ENCODE results near the gene LCA5L.
A peak's percentile ranks its signal among the peaks of the same experiment; 100 is the strongest.
"Not testable (repeated sequence)": the region's sequence is repeated elsewhere in the genome, so short reads cannot be mapped to it uniquely, and the experiment has no call there.

The LCA5L gene

DNA sequence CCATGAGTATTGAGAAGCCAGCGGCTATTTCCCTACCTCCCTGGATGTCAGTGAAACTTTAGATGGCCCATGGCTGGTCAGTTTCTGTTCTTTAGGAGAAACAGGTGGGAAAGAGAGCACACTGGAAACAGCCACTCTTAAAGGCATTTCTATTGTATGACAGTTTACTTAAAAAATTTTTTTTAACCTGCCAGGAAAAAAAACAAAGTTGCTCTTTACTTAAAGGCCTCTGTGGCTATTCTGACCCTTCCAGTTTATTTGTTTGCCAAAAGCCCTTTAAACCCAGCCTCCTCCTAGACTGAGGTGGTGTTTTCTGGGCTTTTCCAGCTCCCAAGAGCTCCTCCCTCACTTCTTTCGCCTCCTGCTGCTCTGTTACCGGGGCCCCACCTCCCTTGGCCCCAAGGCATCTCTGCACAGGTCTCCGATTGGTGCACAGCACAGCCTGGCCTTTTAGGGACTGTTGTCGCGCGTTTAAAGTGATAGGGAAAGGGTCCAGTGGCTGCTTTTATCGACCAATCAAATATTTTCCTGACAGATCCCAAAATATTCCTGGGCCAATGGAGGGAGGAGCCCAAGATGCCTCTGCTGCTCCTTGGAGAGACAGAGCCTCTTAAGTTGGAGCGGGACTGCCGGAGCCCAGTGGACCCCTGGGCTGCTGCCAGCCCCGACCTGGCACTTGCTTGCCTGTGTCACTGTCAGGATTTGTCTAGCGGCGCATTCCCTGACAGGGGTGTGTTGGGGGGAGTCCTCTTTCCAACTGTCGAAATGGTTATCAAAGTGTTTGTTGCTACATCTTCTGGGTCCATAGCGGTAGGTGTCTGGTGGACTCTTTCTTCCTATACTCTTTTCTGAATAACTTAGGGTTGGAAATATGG, 6.0 kb upstream of the LCA5L start, which contains the start of gene SH3BGR:
Gene SH3BGR, plus strand, starts transcription at position 639 of the 875 bp plus-strand sequence. Its CDS starts 127 bp downstream, at position 766.
- no peak for DNase-seq (ENCODE audit: low read depth in 2 of 2)

DNA sequence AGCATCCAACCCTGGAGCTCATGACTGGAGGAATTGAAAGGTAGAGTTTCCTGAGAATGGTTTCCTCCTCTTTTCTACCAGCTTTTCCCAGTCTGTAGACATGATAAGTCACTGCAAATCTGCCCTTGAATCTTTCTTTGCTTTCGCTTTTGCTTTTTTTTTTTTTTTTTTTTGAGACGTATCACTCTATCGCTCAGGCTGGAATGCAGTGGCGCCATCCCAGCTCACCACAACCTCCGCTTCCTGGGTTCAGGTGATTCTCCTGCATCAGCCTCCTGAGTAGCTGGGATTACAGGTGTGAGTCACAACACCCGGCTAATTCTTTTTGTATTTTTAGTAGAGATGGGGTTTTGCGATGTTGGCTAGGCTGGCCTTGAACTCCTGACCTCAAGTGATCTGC, 1.7 kb upstream of the LCA5L start:
- DNase-seq (ENCODE audit: low read depth in 2 of 2) = no peak

DNA sequence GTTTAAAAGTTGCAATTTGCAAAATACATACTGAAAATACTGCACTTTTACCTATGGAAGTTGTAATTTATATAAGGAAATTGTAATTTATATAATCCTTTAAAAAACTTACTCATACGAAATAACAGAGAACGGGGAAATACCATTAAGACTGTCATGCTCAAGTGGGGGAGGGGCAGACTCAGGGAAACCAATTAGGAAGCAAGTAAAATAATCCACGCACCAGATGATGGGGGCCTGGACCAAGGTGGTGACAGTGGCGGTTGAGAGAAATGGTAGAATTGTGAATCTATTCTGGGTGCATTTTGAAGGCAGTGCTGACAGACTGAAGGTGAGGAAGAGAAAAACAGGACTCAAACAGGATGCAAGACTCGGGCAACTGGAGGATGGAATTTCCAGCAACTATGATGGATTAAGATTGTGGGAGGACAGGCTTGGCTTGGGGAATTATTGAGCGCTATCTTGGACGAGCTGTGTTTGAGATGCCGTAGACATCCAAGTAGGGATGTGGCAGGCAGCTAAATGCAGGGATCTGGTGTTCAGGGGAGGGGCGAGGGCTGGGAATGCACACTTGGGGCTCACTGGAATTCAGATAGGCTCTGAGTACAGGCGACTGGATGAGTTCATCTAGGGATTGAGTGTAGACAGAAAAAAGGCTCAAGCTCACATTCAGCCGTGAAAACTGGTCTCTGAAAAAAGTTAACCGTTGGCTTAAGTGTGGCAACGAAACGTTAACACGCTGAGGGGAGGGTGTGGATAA, 977 bp downstream of the LCA5L start:
- DNase-seq (ENCODE audit: low read depth in 2 of 2) = no peak

DNA sequence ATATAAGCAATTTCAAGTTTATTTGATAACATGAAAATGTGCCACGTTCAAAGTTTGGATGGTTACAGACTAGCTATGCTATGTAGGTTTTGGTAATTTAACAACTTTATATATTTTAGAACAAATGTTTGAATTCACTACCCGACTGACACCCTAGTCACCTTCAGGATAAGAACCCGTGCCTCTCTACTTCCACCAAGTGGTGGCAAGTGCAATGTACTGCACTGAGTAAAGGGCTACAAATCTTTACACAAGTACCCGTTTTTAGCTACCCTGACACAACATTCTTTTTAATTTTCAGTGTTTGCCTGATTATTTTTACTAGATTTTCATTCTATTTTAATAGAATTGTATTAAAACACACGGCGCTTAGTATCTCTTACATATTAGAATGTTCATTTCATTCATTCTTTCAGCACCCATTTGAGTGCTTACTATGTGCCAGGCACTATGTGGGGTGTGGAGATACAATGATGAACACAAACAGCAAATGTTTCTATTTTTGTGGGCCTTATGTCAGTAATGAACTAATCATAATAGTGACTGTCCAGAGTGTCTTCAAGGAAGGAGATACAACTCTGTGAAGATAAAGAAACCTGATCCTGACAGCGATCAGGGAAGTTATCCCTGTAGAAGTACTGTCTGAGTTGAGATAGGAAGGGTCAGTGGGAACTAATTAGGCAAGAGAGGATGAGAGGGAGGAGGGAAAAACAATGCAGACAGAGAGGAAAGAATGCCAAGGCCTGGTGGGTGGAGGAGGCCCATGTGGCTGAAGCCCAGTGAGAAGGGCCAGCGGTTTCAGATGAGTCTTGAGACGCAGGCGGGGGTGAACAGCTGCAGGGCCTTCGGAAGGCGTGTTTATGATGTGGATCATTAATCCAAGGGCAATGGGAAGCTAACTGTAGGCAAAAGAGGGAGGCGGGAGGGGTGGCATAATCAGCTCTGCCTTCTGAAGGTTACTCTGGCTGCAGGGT, 3.8 kb downstream of the LCA5L start:
- DNase-seq (ENCODE audit: low read depth in 2 of 2) = no peak

DNA sequence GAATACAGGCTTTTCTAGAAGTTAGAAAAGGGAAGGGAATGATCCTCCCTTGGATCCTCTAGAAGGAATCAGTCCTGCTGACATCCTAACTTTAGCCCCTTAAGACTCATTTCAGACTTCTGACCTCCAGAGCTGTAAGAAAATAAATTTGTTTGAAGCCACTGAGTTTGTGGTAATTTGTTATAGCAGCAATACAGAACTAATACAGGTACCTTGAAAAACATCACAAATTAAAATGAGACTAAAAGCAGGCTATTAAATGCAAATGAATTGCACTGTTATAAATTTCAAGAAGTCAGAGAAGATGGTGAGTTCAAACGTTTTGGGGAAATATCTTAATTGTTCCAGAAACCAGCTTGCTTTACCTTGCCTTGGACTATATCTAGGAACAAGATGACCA, 6.3 kb downstream of the LCA5L start:
- no peak for DNase-seq (ENCODE audit: low read depth in 2 of 2)

DNA sequence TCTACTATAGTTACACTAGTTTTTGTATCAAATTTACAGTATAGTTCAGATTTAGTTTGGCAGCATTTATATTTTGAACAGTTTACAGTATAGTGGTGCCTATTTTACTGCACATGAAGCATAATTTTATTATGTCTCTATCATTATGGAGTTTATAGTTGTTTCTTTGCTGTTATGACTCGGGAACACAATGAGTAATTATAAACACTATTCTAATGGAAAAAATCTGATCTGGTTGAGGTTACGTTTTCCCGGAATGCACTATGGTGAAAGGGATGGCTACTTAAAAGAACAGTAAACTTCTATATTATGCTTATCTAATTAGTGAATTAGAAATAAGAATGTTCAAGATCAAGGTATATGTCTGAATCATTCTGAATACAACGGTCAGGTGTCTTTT, 10.6 kb downstream of the LCA5L start:
- DNase-seq (ENCODE audit: low read depth in 2 of 2) = no peak

DNA sequence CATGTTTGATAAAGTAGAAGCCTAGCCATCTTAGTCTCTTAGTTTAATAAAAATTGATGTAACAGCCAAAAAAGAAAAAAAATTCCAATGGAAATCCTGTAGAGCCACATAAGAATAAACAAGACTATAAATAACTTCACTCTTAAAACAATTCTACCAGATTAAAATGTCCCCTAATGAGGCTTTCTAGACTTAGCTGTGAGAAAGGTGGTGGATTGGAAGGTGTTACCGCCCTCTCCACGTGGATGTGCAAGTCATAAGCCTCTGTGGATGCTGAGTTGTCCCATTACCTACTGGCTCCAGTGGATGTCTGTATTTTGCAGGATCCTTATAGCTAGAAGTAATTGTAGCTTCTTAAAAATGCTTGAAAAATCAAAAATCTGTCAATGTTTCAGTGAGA, 14.6 kb downstream of the LCA5L start:
- no peak for DNase-seq (ENCODE audit: low read depth in 2 of 2)

DNA sequence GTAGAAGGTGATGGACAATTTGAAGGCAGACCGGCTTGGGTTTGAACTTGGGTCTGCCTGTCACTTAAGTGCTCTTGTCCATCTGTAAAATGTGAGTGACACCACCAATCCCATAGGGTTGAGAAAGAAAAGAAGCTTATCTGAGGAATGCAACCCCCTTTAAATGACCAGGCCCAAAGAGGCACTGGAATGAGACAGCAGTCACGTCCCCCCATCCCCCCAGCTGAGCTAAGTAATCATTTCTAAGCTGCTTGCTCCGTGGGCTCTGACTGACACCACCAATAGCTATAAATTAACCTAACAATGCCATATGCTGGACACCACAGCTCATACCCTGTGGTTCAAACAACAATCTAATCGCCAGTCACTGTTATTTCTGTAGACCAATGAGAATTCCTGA, 15.1 kb downstream of the LCA5L start:
- DNase-seq (ENCODE audit: low read depth in 2 of 2) = no peak

DNA sequence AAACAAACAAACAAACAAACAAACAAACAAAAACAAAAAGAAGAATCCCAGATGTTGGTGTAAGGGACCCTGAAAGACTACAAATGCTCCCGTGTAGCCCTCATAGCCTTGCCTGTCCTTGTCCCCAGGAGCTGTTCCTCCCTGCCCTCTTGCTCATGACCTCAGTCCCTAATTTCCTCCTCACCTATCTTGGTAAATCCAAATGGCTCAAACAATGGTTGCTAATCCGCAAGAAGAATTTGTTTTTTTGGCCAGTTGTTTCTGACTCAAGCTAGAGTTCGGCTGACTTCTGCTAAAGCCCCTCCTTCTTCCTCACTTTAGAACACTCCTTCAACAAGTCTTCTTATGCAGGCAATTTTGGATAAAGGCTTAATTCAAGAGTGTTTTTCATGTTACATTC, 15.6 kb downstream of the LCA5L start:
- DNase-seq (ENCODE audit: low read depth in 2 of 2) = no peak

DNA sequence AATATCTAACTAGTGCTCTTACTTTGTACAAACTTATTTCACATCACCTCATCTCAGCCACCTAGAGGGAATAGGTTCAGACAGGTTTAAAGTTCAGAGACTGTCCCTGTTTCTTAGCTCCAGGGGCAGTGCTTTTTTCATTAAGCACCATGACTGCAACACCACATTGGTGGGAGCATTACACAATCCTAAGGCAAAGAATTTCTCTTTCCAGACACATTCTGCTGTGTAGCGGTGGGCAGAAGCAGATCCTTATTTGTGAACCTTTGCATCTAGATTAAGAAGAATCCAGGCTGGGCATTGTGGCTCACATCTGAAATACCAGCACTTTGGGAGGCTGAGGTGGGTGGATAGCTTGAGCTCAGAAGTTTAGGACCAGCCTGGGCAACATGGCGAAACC, 16.1 kb downstream of the LCA5L start:
- no peak for DNase-seq (ENCODE audit: low read depth in 2 of 2)

DNA sequence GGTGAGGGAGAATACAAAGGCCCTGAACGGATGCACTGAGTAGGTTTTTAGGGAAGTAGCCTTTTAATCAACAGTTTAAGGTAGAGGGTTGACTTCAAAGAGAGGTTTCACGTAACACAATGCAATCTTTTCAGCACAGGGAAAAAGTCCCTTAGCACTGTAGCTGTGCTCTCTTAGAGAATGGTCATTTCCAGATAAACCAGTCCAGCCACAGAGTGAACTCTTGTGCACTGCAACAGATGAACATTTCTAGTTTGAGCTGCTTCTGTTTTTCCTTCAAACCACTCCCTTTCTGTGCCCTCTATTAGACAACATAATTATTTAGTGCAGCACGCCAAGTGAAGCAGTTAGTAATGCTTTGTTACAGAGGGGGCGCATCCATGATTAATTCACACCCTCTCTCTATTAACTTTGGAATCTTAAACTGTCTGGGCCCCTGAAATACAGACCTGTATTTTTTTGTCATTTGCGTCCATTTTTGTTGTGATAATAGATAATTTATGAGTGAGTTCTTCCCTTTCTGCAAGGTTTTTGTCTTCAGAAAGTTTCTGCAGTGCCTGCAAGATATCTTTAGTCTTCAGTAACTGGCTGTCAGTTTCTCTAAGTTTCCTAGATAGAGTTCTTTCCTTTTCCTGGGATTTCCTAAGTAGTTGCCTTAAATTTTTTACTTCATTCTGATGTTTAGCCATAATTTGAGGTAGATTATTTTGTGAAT, 22.9 kb downstream of the LCA5L start:
- DNase-seq (ENCODE audit: low read depth in 2 of 2) = no peak

DNA sequence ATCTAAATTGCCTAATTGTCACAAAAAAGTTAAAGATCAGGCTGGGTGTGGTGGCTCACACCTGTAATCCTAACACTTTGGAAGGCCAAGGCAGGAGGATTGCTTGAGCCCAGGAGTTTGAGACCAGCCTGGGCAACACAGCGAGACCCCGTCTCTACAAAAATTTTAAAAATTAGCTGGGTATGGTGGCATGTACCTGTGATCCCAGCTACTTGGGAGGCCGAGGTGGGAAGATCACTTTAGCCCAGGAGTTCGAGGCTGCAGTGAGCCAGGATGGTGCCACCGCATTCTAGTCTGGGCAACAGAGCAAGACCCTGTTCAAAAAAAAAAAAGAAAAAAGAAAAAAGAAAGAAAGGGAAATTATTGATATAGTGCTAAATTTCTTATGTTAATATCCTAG, 26.4 kb downstream of the LCA5L start:
- not testable (repeated sequence) for DNase-seq (ENCODE audit: low read depth in 2 of 2)

DNA sequence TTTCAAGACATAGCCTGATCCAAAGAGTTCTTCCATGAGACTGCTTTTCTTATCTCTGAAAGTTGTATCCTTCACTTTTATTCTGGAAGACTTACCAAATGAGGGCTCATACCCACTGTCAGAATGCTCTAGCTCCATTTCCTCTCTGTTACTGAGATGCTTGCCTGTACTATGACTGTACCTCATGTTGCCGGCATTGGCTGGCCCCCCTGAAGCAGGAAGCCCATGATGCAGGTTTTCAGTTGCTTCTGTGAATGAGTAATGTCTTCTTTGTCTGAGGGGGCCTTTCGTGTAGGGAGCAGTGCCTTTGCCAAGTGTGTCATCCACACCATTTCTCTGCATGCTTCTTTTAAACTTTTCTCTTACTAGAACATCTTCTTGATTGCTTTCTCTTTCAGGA, 39.5 kb downstream of the LCA5L start:
- no peak for DNase-seq (ENCODE audit: low read depth in 2 of 2)

DNA sequence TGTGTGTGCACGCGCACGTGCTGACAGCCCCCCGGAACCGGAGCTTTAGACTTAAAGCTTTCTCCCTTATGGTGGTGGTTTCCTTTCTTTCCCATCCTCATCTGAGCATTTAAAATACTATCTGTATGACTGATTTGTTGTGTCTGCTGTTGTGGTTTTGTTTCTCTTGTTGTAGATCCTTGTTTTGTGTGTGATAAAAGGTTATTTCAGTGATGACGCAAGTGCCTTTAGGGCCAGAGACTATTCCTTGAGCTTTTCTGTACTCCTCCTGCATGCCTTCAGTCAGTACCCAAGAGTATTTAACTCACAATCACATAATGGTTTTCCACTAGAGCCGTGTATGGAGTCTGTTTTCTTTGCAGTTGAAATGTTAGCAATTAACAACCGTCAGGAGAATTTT, 45.4 kb downstream of the LCA5L start:
- DNase-seq (ENCODE audit: low read depth in 2 of 2) = no peak

DNA sequence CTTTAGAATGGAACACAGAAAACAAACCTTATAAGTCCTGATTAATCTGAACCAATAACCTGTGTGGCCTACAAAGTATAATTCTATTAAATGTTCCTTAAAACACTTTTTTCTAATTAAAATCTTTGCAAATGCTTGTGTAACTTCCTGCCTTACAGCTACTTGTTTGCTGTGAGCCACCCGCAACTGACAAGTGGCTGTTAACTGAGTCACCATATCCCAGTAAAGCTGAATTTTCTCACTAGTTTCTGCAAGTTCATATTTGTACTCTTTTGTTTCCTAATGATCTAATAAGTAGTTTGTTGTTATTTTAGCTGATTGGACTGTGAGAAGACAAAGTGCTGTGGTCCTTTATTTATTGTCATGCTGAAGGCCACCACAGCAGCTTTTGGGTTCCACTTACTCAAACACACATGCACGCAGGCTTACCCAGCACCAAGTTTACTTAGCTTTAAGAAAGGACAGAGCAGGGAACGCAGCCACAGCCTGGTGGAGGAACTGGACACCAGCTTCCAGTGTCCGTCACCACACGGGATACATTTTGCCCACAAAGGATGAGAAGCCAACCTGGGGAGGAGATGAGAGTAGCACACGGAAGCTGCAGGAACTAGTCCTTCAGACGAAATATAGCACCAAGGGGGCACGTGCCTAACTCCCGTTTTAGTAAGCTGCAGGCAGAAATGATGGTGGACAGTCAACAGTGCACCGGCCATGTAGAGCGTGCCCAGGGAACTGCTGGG, 47.8 kb downstream of the LCA5L start:
- no peak for DNase-seq (ENCODE audit: low read depth in 2 of 2)

DNA sequence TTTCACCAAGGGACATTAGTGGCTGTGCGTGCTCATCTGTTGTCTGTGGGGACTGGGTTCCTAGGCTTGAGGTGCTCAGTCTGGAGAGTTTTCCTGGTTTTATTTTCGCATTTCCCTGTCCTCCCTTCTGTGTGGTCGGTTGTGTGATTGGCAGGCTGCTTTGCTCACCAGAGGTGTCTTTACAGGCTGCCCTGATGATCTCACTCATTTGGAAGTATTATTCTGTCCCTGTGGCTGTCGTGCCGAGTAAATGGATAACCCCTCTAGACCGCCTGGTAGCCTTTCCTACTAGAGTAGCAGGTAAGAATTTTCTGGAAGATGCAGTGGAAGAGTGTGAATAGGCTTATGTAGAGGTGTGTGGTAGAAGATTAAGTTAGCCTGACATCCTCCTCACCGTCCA, 52.6 kb downstream of the LCA5L start:
- DNase-seq (ENCODE audit: low read depth in 2 of 2) = no peak

DNA sequence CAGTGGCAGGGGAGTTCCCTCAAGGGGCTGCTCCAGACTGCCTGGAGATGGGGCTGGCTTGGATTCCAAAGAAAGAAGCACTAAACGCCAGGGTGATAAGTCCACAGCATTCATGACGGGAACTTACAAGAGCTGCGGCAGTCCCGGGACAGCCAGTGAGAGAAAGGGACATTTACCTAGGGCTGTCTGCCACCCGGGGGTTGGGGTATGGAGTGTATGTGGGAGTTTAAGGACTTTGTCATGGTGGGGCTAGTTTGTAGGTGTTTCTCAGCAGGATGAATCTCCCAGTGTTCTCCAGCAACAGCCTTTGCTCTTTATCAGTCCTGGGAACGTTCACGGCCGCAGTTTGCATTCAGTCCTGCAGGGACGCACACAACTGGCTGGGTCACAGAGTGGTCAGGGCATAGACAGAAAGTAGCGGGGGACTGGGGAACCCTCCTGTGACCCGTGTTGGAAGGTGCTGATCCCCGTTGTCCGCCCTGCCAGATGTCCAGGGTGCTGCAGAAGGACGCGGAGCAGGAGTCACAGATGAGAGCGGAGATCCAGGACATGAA, 55.3 kb downstream of the LCA5L start:
- no peak for DNase-seq (ENCODE audit: low read depth in 2 of 2)

DNA sequence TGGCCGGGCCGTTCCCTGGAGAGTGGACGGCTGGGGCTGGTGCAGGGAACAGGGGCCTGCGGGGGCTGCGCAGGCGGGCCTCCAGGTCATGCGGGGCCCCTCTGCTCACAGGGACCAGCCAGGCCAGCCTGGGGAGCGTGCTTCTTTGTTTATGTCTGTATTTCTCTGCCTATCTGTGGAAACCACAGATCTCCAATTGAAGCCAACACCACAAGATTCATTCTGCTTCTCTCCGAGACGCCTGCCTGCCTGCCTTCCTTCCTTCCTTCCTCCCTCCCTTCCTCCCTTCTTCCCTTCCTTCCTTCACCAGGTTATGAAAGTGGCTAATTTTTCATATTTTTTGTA, 56.8 kb downstream of the LCA5L start:
- DNase-seq (ENCODE audit: low read depth in 2 of 2) = no peak

DNA sequence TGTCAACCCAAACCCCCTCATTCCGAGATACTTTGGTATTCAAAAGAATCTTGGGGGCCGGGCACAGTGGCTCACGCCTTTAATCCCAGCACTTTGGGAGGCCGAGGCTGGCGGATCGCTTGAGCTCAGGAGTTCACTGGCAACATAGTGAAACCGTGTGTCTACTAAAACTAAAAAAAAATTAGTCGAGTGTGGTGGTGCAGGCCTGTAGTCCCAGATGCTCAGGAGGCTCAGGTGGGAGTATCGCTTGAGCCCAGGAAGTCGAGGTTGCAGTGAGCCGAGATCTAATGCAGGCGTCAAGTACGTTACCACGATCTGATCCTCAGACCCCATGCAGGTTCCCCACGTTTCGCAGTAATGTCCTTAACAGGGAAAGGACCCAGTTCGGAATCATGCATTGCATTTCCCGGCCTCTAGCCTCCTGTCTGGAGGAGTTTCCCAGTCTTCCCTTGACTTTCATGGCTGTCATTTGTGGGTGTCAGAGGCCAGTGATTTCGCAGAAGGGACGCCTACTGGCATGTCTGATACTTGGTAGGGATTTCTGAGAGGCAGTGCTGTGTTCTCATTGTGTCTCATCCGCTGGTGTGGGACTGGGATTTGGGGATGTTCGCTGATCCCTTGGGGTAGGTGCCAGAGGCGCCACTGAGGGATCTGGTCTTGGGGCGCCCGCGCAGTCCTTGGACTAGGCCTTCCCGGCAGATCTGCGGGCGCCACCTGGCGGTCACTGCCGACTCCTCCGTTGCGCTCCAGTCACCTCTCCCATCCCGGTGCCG, 57.4 kb downstream of the LCA5L start:
- DNase-seq (ENCODE audit: low read depth in 2 of 2) = peak; percentile 71 to 80
